HepG2 (cell line): ENCODE data around the gene NKAIN4. TPM values are rescaled to one million over a fixed set of nuclear protein-coding genes. Genes with fewer than 3 reads are reported as not detected.
A peak's percentile ranks its signal among the peaks of the same experiment; 100 is the strongest.

Experiments
- ATAC-seq: fragments of 200-7000 bp; cut with Tn5 transposase; 3 replicates; pipeline ENCODE4 v1.9.1; 2020; ENCODE audit warnings: mild to moderate bottlenecking, moderate library complexity
- BruUV-seq: library from RNA; stranded (reverse); fragments of 400-500 nt; replicated peaks from 2 replicates; lab custom pipeline; 2021; lab: Mats Ljungman, UMichigan
- CTCF ChIA-PET: fragments of 300-600 bp; formaldehyde crosslinking; extraction: SDS; loops from one replicate; lab custom pipeline; 2021; ENCODE audit warnings: low total read pairs, inconsistent platforms, low intra/inter-chr PET ratio; lab: Yijun Ruan, JAX
- POLR2A ChIA-PET: fragments of 350-600 bp; sonication (Branson Sonifier 250); formaldehyde crosslinking; loops from one replicate; lab custom pipeline; 2020; ENCODE audit warnings: antibody characterized with exemption, inconsistent platforms; lab: Yijun Ruan, JAX
- DNase-seq: peaks from one replicate; pipeline ENCODE4 v3.0.0-alpha.2; 2015; ENCODE audit warnings: low spot score
- FAIRE-seq: peaks from 3 replicates; lab custom pipeline; 2011; peaks lifted over from hg19 to GRCh38; lab: Jason Lieb, UNC
- H2AFZ ChIP-seq: one replicate; pipeline ENCODE4 v1.6.1; 2011; ENCODE audit warnings: low read length, inconsistent platforms
- H3K27ac ChIP-seq: fragments of 300-600 bp; 3 replicates; pipeline ENCODE4 v1.8.0; 2011; ENCODE audit warnings: mixed run types, mild to moderate bottlenecking, mixed read lengths, low read length, inconsistent platforms; ENCODE audit not compliant: insufficient read depth; ENCODE audit errors: extremely low read length
- H3K27me3 ChIP-seq, 2 experiments: fragments of 200-600 bp in 1 of 2; 2 replicates in 1 of 2; 3 replicates in 1 of 2; pipeline versions ENCODE4 v1.6.0 to v1.8.0; 2011; ENCODE audit warnings: low read length in 2 of 2, mild to moderate bottlenecking in 2 of 2, moderate library complexity in 2 of 2, inconsistent platforms in 1 of 2; ENCODE audit not compliant: insufficient read depth in 2 of 2, control insufficient read depth in 1 of 2
- H3K36me3 ChIP-seq, 2 experiments: fragments of 200-600 bp in 1 of 2; replicated peaks in 1 of 2; 2 replicates in 1 of 2; 3 replicates in 1 of 2; pipeline versions ENCODE4 v1.5.1 to v1.8.0; 2011; ENCODE audit warnings: low read length in 2 of 2, inconsistent platforms in 1 of 2; ENCODE audit not compliant: insufficient read depth in 2 of 2, control insufficient read depth in 1 of 2
- H3K4me1 ChIP-seq: 2 replicates; pipeline ENCODE4 v1.5.1; 2012; ENCODE audit warnings: low read length, inconsistent platforms; ENCODE audit not compliant: insufficient read depth
- H3K4me2 ChIP-seq: 2 replicates; pipeline ENCODE4 v1.6.0; 2011; ENCODE audit warnings: low read depth, low read length, inconsistent platforms
- H3K4me3 ChIP-seq, 3 experiments: fragments of 200-600 bp in 1 of 3; sonication (generic), shearing (Covaris generic) in 1 of 3; replicated peaks in 1 of 3; 2 replicates each; pipeline ENCODE4 v1.5.1; 2011 to 2016; ENCODE audit warnings: low read length in 3 of 3, inconsistent platforms in 2 of 3, low read depth in 2 of 3, mild to moderate bottlenecking in 2 of 3, control low read depth in 1 of 3, mixed read lengths in 1 of 3; ENCODE audit not compliant: insufficient read depth in 1 of 3
- H3K79me2 ChIP-seq: one replicate; pipeline ENCODE4 v1.6.1; 2011; ENCODE audit warnings: low read length, inconsistent platforms; ENCODE audit not compliant: insufficient read depth
- H3K9ac ChIP-seq: 2 replicates; pipeline ENCODE4 v1.6.0; 2011; ENCODE audit warnings: mild to moderate bottlenecking, low read depth, low read length, inconsistent platforms; ENCODE audit not compliant: insufficient read depth
- H3K9me3 ChIP-seq: 2 replicates; pipeline ENCODE4 v1.5.1; 2012; ENCODE audit warnings: mild to moderate bottlenecking, low read length
- H4K20me1 ChIP-seq: 2 replicates; pipeline ENCODE4 v1.6.0; 2011; ENCODE audit warnings: inconsistent platforms, mild to moderate bottlenecking, low read length, moderate library complexity; ENCODE audit not compliant: insufficient read depth
- FOSL2 ChIP-seq: sonication (generic); formaldehyde crosslinking; IDR thresholded peaks from 2 replicates; pipeline ENCODE4 v1.4.0; 2020; ENCODE audit warnings: missing genetic modification reagents
- FOXA1 ChIP-seq, 2 experiments: fragments of 450-650 bp in 1 of 2; sonication (generic) in 1 of 2; formaldehyde crosslinking in 1 of 2; IDR thresholded peaks; 2 replicates each; pipeline versions ENCODE4 v1.4.0 to v1.6.1; 2016 to 2020; ENCODE audit warnings: missing genetic modification reagents in 1 of 2
- PHF20 ChIP-seq: sonication (generic); formaldehyde crosslinking; IDR thresholded peaks from 2 replicates; pipeline ENCODE4 v1.5.0; 2020; ENCODE audit warnings: mild to moderate bottlenecking, missing genetic modification reagents
- XBP1 ChIP-seq: sonication (generic); formaldehyde crosslinking; IDR thresholded peaks from 2 replicates; pipeline ENCODE4 v1.5.0; 2020; ENCODE audit warnings: missing genetic modification reagents
- ZNF251 ChIP-seq: sonication (generic); formaldehyde crosslinking; IDR thresholded peaks from 2 replicates; pipeline ENCODE4 v1.9.0; 2021; ENCODE audit warnings: mild to moderate bottlenecking, missing genetic modification reagents
- WGBS: methylation state at CpG from one replicate; pipeline ENCODE4 v1.1.6; 2017; ENCODE audit warnings: low lambda C conversion rate; 5-methylcytosine and 5-hydroxymethylcytosine counted together
- in situ Hi-C: cut with HindIII; loops from 2 replicates; pipeline ENCODE4 v1.10.0; 2017; ENCODE audit warnings: low pct_unique_long_range_greater_than_20kb; ENCODE audit not compliant: extremely low pct_ligation_motif_present
- intact Hi-C: fragments of 100-400 bp; cut with micrococcal nuclease; formaldehyde crosslinking; loops from one replicate; pipeline ENCODE4 v1.10.0; 2022; ENCODE audit not compliant: unreplicated experiment
- polyA plus RNA-seq, 8 experiments: library from polyadenylated mRNA; depleted of rRNA in 3 of 8; stranded (reverse) in 7 of 8; unstranded in 1 of 8; fragments of >200 nt; fragmentation: Illumina TruSeq in 4 of 8; extraction: Trizol in 4 of 8; gene quantifications; 2 replicates each; pipeline versions ENCODE4 v1.2.1 to v1.2.3, GENCODE V29; 2011 to 2016; ENCODE audit warnings: low read depth in 4 of 8, missing spikeins in 1 of 8, mixed read lengths in 1 of 8; ENCODE audit not compliant: insufficient read depth in 1 of 8
- total RNA-seq, 5 experiments: library from RNA; depleted of rRNA; stranded (reverse); fragments of >200 nt; fragmentation: Illumina TruSeq; extraction: Trizol; gene quantifications; 2 replicates each; pipeline ENCODE4 v1.2.3, GENCODE V29; 2016; ENCODE audit warnings: low read depth in 1 of 5
- TF ChIP-seq, protein P1 (sequence below): sonication (generic); formaldehyde crosslinking; IDR thresholded peaks from 2 replicates; pipeline ENCODE4 v1.5.0; 2020; ENCODE audit warnings: mild to moderate bottlenecking, missing genetic modification reagents

NKAIN4 gene
- total and polyA plus RNA-seq, 2 of the 13 experiments (the other 11 are each of a cell fraction or from before 2014, with no cell fraction given) = not detected

DNA sequence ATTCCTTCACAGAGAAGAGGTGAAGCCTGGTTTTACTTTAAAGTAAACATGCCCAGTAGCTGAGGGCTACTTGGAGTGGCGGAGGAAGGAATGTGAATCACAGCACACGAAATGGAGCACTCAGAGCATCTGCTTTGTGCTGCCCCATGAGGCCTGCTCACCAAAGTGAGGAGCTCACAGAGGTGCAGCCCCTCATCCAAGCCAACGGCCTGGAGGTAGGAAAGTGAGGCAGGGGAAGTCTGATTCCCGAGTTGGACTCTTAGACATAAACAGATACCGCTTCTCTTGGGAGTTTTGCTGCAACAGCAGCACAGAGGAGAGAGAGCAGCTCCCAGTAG, 41.9 kb downstream of the NKAIN4 start:
- no peak overlapping the region for H3K27ac ChIP-seq
- ChIA-PET CTCF (no interaction called here), POLR2A (no interaction called here)
- peak overlapping the region; percentile 4; the same call in 1 of the 2 replicates for H3K9ac ChIP-seq
- intact Hi-C loops (no loop called here), in situ Hi-C loops (no loop called here)
- 0 out of 2 replicates have a peak, but pooled peaks have one; percentile 0 for TF ChIP-seq PHF20
- no peak for TF ChIP-seq FOXA1 (IDR thresholded peaks at IDR 0.05)
- TF ChIP-seq FOXA1 (CRISPR knock-in tag; IDR thresholded peaks at IDR 0.05) = peak; percentile 31; the same call in 1 of the 2 replicates
- TF ChIP-seq XBP1 (CRISPR knock-in tag) = no peak
- BruUV-seq = no TSS peak
- no peaks in the 10 kb centered on the region for H3K9me3 ChIP-seq
- H2AFZ ChIP-seq = no peak overlapping the region
- H3K36me3 ChIP-seq = peaks cover 45 to 71% of the 10 kb centered on the region in 2 experiments
- peak overlapping the region; percentile 33 for H3K4me2 ChIP-seq
- peaks cover 77% of the 10 kb centered on the region for H3K79me2 ChIP-seq
- no peak overlapping the region for H3K4me3 ChIP-seq
- peaks cover 72% of the 10 kb centered on the region for H4K20me1 ChIP-seq
- H3K27me3 ChIP-seq = no peaks in the 10 kb centered on the region; a peak in 1 of 5 replicates
- FAIRE-seq = no peak
- 90% methylated on average over 5 of the region's 5 CpGs for WGBS
- DNase-seq = no peak
- peaks cover 71% of the 10 kb centered on the region for H3K4me1 ChIP-seq
- no peak for ATAC-seq

DNA sequence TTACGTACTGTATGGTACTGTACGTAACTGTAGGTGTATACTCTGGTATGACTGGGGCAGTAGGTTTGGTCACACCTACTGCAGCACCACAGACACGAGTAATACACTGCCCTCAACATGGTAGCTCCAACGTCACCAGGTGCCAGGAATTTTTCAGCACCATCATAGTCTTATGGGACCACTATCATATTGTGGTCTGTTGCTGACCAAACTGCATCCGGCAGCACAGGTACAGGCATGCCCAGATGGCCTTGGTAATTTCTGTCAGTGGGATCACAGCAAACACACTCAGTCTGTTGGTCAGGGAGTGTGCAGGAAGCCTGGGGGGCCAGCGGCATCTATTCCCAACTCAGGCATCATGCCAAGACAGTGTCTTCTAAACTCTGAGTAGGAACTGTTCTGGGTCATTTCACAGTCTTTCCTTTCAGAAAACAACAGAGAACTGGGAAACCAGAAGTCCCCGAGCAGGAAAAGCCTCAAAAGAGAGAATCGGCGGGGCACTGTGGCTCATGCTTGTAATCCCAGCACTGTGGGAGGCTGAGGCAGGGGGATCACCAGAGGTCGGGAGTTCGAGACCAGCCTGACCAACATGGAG, 44.2 kb downstream of the NKAIN4 start:
- Histone ChIP-seq H4K20me1 (peaks cover 85% of the 10 kb centered on the region), H3K27me3 (no peaks in the 10 kb centered on the region; a peak in 1 of 5 replicates), H3K36me3 (peaks cover 58 to 88% of the 10 kb centered on the region in 2 experiments), H3K4me2 (no peak overlapping the region), H3K9me3 (no peaks in the 10 kb centered on the region), H3K4me3 (no peak overlapping the region), H3K27ac (no peak overlapping the region), H3K4me1 (peaks cover 58% of the 10 kb centered on the region), H2AFZ (no peak overlapping the region), H3K9ac (no peak overlapping the region), H3K79me2 (peaks cover 89% of the 10 kb centered on the region)
- TF ChIP-seq ZNF251 = no peak
- 0 out of 2 replicates have a peak, but pooled peaks have one; percentile 0 for TF ChIP-seq FOSL2
- TF ChIP-seq, protein P1, sequence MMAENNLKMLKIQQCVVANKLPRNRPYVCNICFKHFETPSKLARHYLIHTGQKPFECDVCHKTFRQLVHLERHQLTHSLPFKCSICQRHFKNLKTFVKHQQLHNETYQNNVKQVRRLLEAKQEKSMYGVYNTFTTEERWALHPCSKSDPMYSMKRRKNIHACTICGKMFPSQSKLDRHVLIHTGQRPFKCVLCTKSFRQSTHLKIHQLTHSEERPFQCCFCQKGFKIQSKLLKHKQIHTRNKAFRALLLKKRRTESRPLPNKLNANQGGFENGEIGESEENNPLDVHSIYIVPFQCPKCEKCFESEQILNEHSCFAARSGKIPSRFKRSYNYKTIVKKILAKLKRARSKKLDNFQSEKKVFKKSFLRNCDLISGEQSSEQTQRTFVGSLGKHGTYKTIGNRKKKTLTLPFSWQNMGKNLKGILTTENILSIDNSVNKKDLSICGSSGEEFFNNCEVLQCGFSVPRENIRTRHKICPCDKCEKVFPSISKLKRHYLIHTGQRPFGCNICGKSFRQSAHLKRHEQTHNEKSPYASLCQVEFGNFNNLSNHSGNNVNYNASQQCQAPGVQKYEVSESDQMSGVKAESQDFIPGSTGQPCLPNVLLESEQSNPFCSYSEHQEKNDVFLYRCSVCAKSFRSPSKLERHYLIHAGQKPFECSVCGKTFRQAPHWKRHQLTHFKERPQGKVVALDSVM (CRISPR knock-in tag) = no peak
- in situ Hi-C loops = no loop called here
- ChIA-PET CTCF (no interaction called here), POLR2A (no interaction called here)
- WGBS = 94% methylated on average over 11 of the region's 11 CpGs
- intact Hi-C loops = no loop called here
- BruUV-seq = no TSS peak
- ATAC-seq (no peak), DNase-seq (no peak), FAIRE-seq (no peak)
